ENCODE data around the gene CTTNBP2NL. TPM values are rescaled to one million over a fixed set of nuclear protein-coding genes. Genes with fewer than 3 reads are reported as not detected.

CTTNBP2NL gene

Small RNA genes lying within 50 kb of the gene (small RNA-seq; reads per million reads assigned to genes)
- not detected for gene RF01210 (ENCODE audit: low read depth)

Measured in mesenchymal stem cell (in vitro differentiated cells and primary cell).